ENCODE data around the gene AMFR. TPM values are rescaled to one million over a fixed set of nuclear protein-coding genes. Genes with fewer than 3 reads are reported as not detected.

AMFR gene
- total RNA-seq, 1 donor from 2014 or later: 133 TPM

GRCh38 chr16:56341656-56342399 is 83.5 kb downstream of the AMFR start:
- Histone ChIP-seq H3K27me3 (ENCODE audit: control insufficient read depth, insufficient read depth, low read length) (no peaks in the 10 kb centered on the region), H3K36me3 (ENCODE audit: control insufficient read depth, insufficient read depth, low read length) (no peaks in the 10 kb centered on the region), H3K4me3 (ENCODE audit: low read depth, low read length) (no peak overlapping the region)
- no peak for DNase-seq (ENCODE audit: low read depth)
- TF ChIP-seq CTCF (IDR thresholded peaks at IDR 0.05; ENCODE audit: insufficient read depth, low read length, poor library complexity, severe bottlenecking): no peak

- H3K36me3 ChIP-seq (ENCODE audit: control insufficient read depth, insufficient read depth, low read length): no peaks in the 10 kb centered on the region
- no peak for DNase-seq (ENCODE audit: low read depth)
- no peak for TF ChIP-seq CTCF (IDR thresholded peaks at IDR 0.05; ENCODE audit: insufficient read depth, low read length, poor library complexity, severe bottlenecking)
- no peaks in the 10 kb centered on the region for H3K27me3 ChIP-seq (ENCODE audit: control insufficient read depth, insufficient read depth, low read length)
- no peak overlapping the region for H3K4me3 ChIP-seq (ENCODE audit: low read depth, low read length)
Measured at GRCh38 chr16:56340864-56341365, 84.4 kb downstream of the AMFR start.

- no peaks in the 10 kb centered on the region for H3K27me3 ChIP-seq (ENCODE audit: control insufficient read depth, insufficient read depth, low read length)
- no peaks in the 10 kb centered on the region for H3K36me3 ChIP-seq (ENCODE audit: control insufficient read depth, insufficient read depth, low read length)
- no peak for TF ChIP-seq CTCF (IDR thresholded peaks at IDR 0.05; ENCODE audit: insufficient read depth, low read length, poor library complexity, severe bottlenecking)
- no peak overlapping the region for H3K4me3 ChIP-seq (ENCODE audit: low read depth, low read length)
- DNase-seq (ENCODE audit: low read depth): no peak
Measured at GRCh38 chr16:56340416-56340815, 84.9 kb downstream of the AMFR start.

- H3K27me3 ChIP-seq (ENCODE audit: control insufficient read depth, insufficient read depth, low read length): no peaks in the 10 kb centered on the region
- DNase-seq (ENCODE audit: low read depth): no peak
- no peak overlapping the region for H3K4me3 ChIP-seq (ENCODE audit: low read depth, low read length)
- no peak for TF ChIP-seq CTCF (IDR thresholded peaks at IDR 0.05; ENCODE audit: insufficient read depth, low read length, poor library complexity, severe bottlenecking)
- H3K36me3 ChIP-seq (ENCODE audit: control insufficient read depth, insufficient read depth, low read length): no peaks in the 10 kb centered on the region
Measured at GRCh38 chr16:56339431-56340195, 85.7 kb downstream of the AMFR start.

- Histone ChIP-seq H3K36me3 (ENCODE audit: control insufficient read depth, insufficient read depth, low read length) (no peaks in the 10 kb centered on the region), H3K4me3 (ENCODE audit: low read depth, low read length) (no peak overlapping the region), H3K27me3 (ENCODE audit: control insufficient read depth, insufficient read depth, low read length) (no peaks in the 10 kb centered on the region)
- DNase-seq (ENCODE audit: low read depth): no peak
- no peak for TF ChIP-seq CTCF (IDR thresholded peaks at IDR 0.05; ENCODE audit: insufficient read depth, low read length, poor library complexity, severe bottlenecking)
Measured at GRCh38 chr16:56338566-56339318, 86.6 kb downstream of the AMFR start.

All from kidney epithelial cell (primary cell).